ENCODE measurements around the gene FAM222A.

DNA sequence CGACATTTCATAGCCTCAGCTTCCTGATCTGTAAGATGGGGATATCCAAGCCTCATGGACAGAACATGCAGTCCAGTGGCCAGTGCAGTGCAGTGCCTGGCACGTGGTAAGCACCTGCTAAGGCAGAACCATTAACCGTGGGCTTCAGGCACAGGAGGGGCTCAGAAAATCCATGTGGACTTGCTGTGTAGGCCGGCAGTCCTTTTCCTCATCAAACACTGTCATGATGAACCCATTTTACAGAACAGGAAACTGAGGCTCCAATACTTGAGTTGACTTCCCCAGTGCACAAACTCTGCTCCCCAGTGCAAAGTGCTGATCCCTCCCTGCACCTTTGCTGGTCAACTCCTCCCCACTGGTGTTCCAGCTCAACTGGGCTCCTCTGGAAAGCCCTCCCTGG lies 101.6 kb downstream of the FAM222A start:
- TF ChIP-seq, protein P1, sequence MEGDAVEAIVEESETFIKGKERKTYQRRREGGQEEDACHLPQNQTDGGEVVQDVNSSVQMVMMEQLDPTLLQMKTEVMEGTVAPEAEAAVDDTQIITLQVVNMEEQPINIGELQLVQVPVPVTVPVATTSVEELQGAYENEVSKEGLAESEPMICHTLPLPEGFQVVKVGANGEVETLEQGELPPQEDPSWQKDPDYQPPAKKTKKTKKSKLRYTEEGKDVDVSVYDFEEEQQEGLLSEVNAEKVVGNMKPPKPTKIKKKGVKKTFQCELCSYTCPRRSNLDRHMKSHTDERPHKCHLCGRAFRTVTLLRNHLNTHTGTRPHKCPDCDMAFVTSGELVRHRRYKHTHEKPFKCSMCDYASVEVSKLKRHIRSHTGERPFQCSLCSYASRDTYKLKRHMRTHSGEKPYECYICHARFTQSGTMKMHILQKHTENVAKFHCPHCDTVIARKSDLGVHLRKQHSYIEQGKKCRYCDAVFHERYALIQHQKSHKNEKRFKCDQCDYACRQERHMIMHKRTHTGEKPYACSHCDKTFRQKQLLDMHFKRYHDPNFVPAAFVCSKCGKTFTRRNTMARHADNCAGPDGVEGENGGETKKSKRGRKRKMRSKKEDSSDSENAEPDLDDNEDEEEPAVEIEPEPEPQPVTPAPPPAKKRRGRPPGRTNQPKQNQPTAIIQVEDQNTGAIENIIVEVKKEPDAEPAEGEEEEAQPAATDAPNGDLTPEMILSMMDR (IDR thresholded peaks at IDR 0.05), result no peak
- TF ChIP-seq POLR2A (IDR thresholded peaks at IDR 0.05), result no peak

All from uterus (tissue), 2 donors.